ENCODE results near the gene WWTR1. TPM values are rescaled to one million over a fixed set of nuclear protein-coding genes. Genes with fewer than 3 reads are reported as not detected.

Gene WWTR1
- total RNA-seq, 2 donors from 2014 or later: 6.8 to 35.8 TPM

DNA sequence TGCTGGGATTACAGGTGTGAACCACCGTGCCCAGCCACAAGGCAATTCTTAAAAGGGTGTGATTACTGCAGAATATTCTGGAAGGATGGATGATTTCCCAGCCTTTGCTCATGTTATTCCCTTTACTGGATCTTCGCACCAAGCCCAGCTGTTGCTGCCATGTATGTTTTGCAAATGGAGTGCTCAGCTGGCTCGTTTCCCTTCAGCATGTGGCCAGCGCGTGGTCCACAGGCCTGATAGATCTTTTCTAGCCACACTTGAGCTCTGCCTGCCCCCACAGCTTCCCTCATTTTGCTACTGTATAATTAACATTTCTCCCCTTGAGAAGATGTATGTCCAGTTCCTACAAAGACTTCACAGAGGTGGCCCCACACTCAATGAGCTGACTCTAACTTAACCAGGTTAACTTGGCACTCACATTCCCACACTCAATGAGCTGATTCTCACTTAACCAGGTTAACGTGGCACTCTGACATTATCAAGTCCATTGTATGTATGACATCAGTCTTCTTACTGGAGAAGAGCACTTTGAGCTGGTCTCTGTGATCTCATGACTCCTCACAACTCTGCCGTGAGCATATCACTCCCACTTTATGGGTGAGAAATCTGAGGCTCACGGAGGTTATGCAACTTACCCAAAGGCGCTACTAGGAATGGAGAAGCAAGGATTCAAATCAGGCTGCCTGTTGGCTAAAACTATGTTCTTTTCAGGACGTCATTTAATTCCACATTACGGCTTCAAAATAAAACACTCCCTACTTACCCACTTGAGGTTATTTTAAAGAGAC lies 134.1 kb downstream of the WWTR1 start:
- Histone ChIP-seq H3K4me3 (no peak overlapping the region), H3K9ac (ENCODE audit: low read depth in 2 of 2, low read length in 2 of 2) (no peak overlapping the region), H3K27ac (no peak overlapping the region), H3K36me3 (no peaks in the 10 kb centered on the region), H3K4me1 (no peaks in the 10 kb centered on the region), H3K27me3 (no peaks in the 10 kb centered on the region), H3K9me3 (no peaks in the 10 kb centered on the region)
- intact Hi-C loops (cut with DNase I): no loop called here
- DNase-seq: no peak
- TF ChIP-seq CTCF (IDR thresholded peaks at IDR 0.05): no peak

GRCh38 chr3:149519912-149520311 lies 137.9 kb downstream of the WWTR1 start:
- DNase-seq: no peak
- H3K27me3 ChIP-seq: no peaks in the 10 kb centered on the region
- H3K4me1 ChIP-seq: no peaks in the 10 kb centered on the region
- TF ChIP-seq CTCF (IDR thresholded peaks at IDR 0.05): no peak
- H3K9me3 ChIP-seq: no peaks in the 10 kb centered on the region
- H3K9ac ChIP-seq (ENCODE audit: low read depth in 2 of 2, low read length in 2 of 2): no peak overlapping the region
- H3K27ac ChIP-seq: no peak overlapping the region
- H3K36me3 ChIP-seq: no peaks in the 10 kb centered on the region
- intact Hi-C loops (cut with DNase I): no loop called here
- no peak overlapping the region for H3K4me3 ChIP-seq

DNA sequence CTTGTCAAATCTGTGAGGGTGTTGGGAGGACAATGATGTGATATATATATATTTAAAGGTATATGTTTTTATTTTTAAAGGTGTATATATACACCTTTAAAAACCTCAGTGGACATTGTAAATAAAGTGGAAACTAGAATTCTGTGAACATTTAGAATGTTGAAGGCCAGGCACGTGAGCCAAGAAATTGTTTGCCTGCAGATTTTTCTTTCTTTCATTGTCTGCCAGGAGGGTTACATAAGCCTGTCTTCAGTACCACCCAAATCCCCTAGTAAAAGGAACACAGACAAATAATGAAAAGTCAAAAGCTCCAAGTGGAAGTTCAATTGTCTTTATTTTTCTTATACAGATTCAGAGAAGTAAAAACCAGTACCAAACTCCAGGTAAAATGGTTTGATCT lies 140.9 kb downstream of the WWTR1 start:
- DNase-seq: no peak
- no peak overlapping the region for H3K9ac ChIP-seq (ENCODE audit: low read depth in 2 of 2, low read length in 2 of 2)
- TF ChIP-seq CTCF (IDR thresholded peaks at IDR 0.05): no peak
- no peaks in the 10 kb centered on the region for H3K4me1 ChIP-seq
- H3K27me3 ChIP-seq: no peaks in the 10 kb centered on the region
- H3K4me3 ChIP-seq: no peak overlapping the region
- intact Hi-C loops (cut with DNase I): no loop called here
- H3K9me3 ChIP-seq: no peaks in the 10 kb centered on the region
- H3K36me3 ChIP-seq: no peaks in the 10 kb centered on the region
- H3K27ac ChIP-seq: no peak overlapping the region

- TF ChIP-seq CTCF (IDR thresholded peaks at IDR 0.05): no peak
- Histone ChIP-seq H3K9me3 (no peaks in the 10 kb centered on the region), H3K9ac (ENCODE audit: low read depth in 2 of 2, low read length in 2 of 2) (no peak overlapping the region), H3K27ac (no peak overlapping the region), H3K27me3 (no peaks in the 10 kb centered on the region), H3K4me1 (no peaks in the 10 kb centered on the region), H3K36me3 (no peaks in the 10 kb centered on the region), H3K4me3 (no peak overlapping the region)
- no peak for DNase-seq
- intact Hi-C loops (cut with DNase I): no loop called here
These were observed 142.6 kb downstream of the WWTR1 start for GRCh38 chr3:149515249-149515648.

DNA sequence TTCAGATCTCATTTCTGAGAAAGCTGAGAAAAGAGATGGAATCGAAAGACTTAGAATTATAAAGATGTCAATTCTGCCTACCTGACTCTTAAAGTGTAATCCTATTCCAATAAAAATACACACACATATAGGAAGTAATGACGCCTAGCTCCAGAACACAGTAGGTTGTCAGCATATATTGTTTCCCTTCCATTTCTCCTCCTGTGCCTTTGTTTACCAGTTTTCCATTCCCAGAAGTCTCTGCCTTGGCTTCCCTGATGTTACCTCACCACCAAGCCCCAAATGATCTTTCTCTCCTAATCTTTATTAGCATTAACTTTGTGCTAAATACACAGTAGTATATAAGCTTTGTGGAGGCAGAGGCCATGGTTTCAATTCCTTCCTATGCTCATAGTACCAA lies 143.4 kb downstream of the WWTR1 start:
- H3K4me3 ChIP-seq: no peak overlapping the region
- DNase-seq: no peak
- H3K9me3 ChIP-seq: no peaks in the 10 kb centered on the region
- H3K36me3 ChIP-seq: no peaks in the 10 kb centered on the region
- intact Hi-C loops (cut with DNase I): loop anchor here (5.0 kb wide), 1 partner anchor 258 kb away; no protein-coding TSS in a partner anchor
- no peak overlapping the region for H3K9ac ChIP-seq (ENCODE audit: low read depth in 2 of 2, low read length in 2 of 2)
- no peak for TF ChIP-seq CTCF (IDR thresholded peaks at IDR 0.05)
- H3K27ac ChIP-seq: no peak overlapping the region
- no peaks in the 10 kb centered on the region for H3K27me3 ChIP-seq
- no peaks in the 10 kb centered on the region for H3K4me1 ChIP-seq

All from colonic mucosa (tissue), 4 donors.